SK-N-SH (cell line): ENCODE results near the gene NDUFS2. TPM values are rescaled to one million over a fixed set of nuclear protein-coding genes. Genes with fewer than 3 reads are reported as not detected.

Experiments used
- CTCF ChIA-PET: fragments of 300-600, 350-600 bp; formaldehyde crosslinking; extraction: SDS; loops from one replicate; lab custom pipeline; 2021; lab: Yijun Ruan, JAX
- POLR2A ChIA-PET: fragments of 350-600 bp; sonication (Branson Sonifier 250); formaldehyde crosslinking; extraction: SDS; loops from one replicate; lab custom pipeline; 2020; ENCODE audit warnings: antibody characterized with exemption, inconsistent platforms; lab: Yijun Ruan, JAX
- DNase-seq: peaks from one replicate; pipeline ENCODE4 v3.0.0; 2012
- H2AFZ ChIP-seq: fragments of 200-600 bp; sonication (generic); 2 replicates; pipeline ENCODE4 v1.8.1; 2016; ENCODE audit warnings: antibody characterized with exemption, mild to moderate bottlenecking, low read depth
- H3F3A ChIP-seq: fragments of 200-600 bp; sonication (generic); replicated peaks from 2 replicates; pipeline ENCODE3; 2016; ENCODE audit warnings: antibody characterized with exemption, mild to moderate bottlenecking; ENCODE audit not compliant: insufficient read depth
- H3K27ac ChIP-seq, 2 experiments: fragments of 200-500 bp in 1 of 2; fragments of 200-600 bp in 1 of 2; sonication (Bioruptor generic) in 1 of 2; sonication (generic), shearing (Covaris generic) in 1 of 2; 2 replicates each; pipeline versions ENCODE4 v1.5.1 to v1.6.1; 2014 to 2016; ENCODE audit warnings: low read depth in 2 of 2, inconsistent platforms in 1 of 2, low read length in 1 of 2, mild to moderate bottlenecking in 1 of 2, mixed read lengths in 1 of 2
- H3K27me3 ChIP-seq: fragments of 200-600 bp; sonication (generic), shearing (Covaris generic); 2 replicates; pipeline ENCODE4 v1.6.1; 2016; ENCODE audit warnings: mixed run types; ENCODE audit not compliant: insufficient read depth
- H3K36me3 ChIP-seq, 2 experiments: fragments of 200-500 bp in 1 of 2; fragments of 200-600 bp in 1 of 2; sonication (Bioruptor generic) in 1 of 2; sonication (generic) in 1 of 2; replicated peaks in 1 of 2; 2 replicates each; pipeline versions ENCODE3 to v1.5.1; 2014 to 2016; ENCODE audit warnings: low read length in 1 of 2, mild to moderate bottlenecking in 1 of 2; ENCODE audit not compliant: insufficient read depth in 2 of 2, control insufficient read depth in 1 of 2
- H3K4me1 ChIP-seq, 2 experiments: fragments of 200-500 bp in 1 of 2; fragments of 200-600 bp in 1 of 2; sonication (Bioruptor generic) in 1 of 2; sonication (generic), shearing (Covaris generic) in 1 of 2; 2 replicates each; pipeline versions ENCODE4 v1.5.1 to v1.6.1; 2014 to 2016; ENCODE audit warnings: low read depth in 1 of 2, low read length in 1 of 2, mixed run types in 1 of 2; ENCODE audit not compliant: insufficient read depth in 2 of 2, control insufficient read depth in 1 of 2
- H3K4me2 ChIP-seq: fragments of 200-600 bp; sonication (generic), shearing (Covaris generic); 2 replicates; pipeline ENCODE4 v1.6.1; 2017; ENCODE audit warnings: mixed run types
- H3K4me3 ChIP-seq, 2 experiments: fragments of 200-500 bp in 1 of 2; fragments of 200-600 bp in 1 of 2; sonication (Bioruptor generic) in 1 of 2; sonication (generic), shearing (Covaris generic) in 1 of 2; 2 replicates each; pipeline versions ENCODE4 v1.5.1 to v1.8.1; 2014 to 2016; ENCODE audit warnings: low read depth in 2 of 2, inconsistent platforms in 1 of 2, low read length in 1 of 2, mild to moderate bottlenecking in 1 of 2, mixed read lengths in 1 of 2, moderate library complexity in 1 of 2
- H3K79me2 ChIP-seq: fragments of 200-600 bp; sonication (generic); 2 replicates; pipeline ENCODE4 v1.8.1; 2017; ENCODE audit warnings: mild to moderate bottlenecking; ENCODE audit not compliant: insufficient read depth
- H3K9ac ChIP-seq: fragments of 200-600 bp; sonication (generic); 2 replicates; pipeline ENCODE4 v1.6.1; 2017; ENCODE audit warnings: mixed run types
- H3K9me2 ChIP-seq: fragments of 200-600 bp; sonication (generic); 2 replicates; pipeline ENCODE4 v1.6.1; 2017; ENCODE audit warnings: mixed run types
- H3K9me3 ChIP-seq: fragments of 200-600 bp; sonication (generic); 2 replicates; pipeline ENCODE4 v1.6.1; 2017; ENCODE audit warnings: mixed run types, mild to moderate bottlenecking, moderate library complexity
- H4K20me1 ChIP-seq: fragments of 200-600 bp; sonication (generic); 2 replicates; pipeline ENCODE4 v1.6.1; 2017; ENCODE audit warnings: mild to moderate bottlenecking, mixed run types; ENCODE audit not compliant: insufficient read depth
- CHD2 ChIP-seq: fragments of 150-350 bp; IDR thresholded peaks from 2 replicates; pipeline ENCODE4 v1.6.1; 2018; ENCODE audit warnings: low read length; ENCODE audit not compliant: partially characterized antibody
- CTCF ChIP-seq: fragments of 200-600 bp; sonication (generic); IDR thresholded peaks from 2 replicates; pipeline ENCODE4 v1.6.1; 2017; ENCODE audit warnings: antibody characterized with exemption, mild to moderate bottlenecking, moderate library complexity
- ELF1 ChIP-seq: IDR thresholded peaks from 2 replicates; pipeline ENCODE4 v1.4.0; 2012
- EP300 ChIP-seq, 2 experiments: IDR thresholded peaks; 2 replicates each; pipeline versions ENCODE4 v1.4.0 to v1.6.1; 2012; ENCODE audit warnings: borderline replicate concordance in 1 of 2, low read depth in 1 of 2, low read length in 1 of 2
- FOXM1 ChIP-seq: IDR thresholded peaks from 2 replicates; pipeline ENCODE4 v1.4.0; 2012; ENCODE audit warnings: low read depth, mild to moderate bottlenecking
- GABPA ChIP-seq: IDR thresholded peaks from 2 replicates; pipeline ENCODE4 v1.4.0; 2012; ENCODE audit warnings: low read depth, mild to moderate bottlenecking
- GATA2 ChIP-seq: sonication (generic); formaldehyde crosslinking; IDR thresholded peaks from 2 replicates; pipeline ENCODE4 v1.5.0; 2020; ENCODE audit warnings: mild to moderate bottlenecking, missing genetic modification reagents
- MAX ChIP-seq: IDR thresholded peaks from 2 replicates; pipeline ENCODE4 v1.4.0; 2012; ENCODE audit warnings: low read depth
- MXI1 ChIP-seq: IDR thresholded peaks from 2 replicates; pipeline ENCODE4 v1.6.1; 2012; ENCODE audit warnings: mild to moderate bottlenecking, low read depth, low read length, improper control_type of control experiment
- PBX3 ChIP-seq: IDR thresholded peaks from 2 replicates; pipeline ENCODE4; 2012
- RAD21 ChIP-seq: IDR thresholded peaks from 2 replicates; pipeline ENCODE4 v1.6.1; 2012; ENCODE audit warnings: mild to moderate bottlenecking, low read length
- RCOR1 ChIP-seq: fragments of 150-350 bp; IDR thresholded peaks from 2 replicates; pipeline ENCODE4 v1.6.1; 2017; ENCODE audit warnings: antibody characterized with exemption, low read length
- REST ChIP-seq: IDR thresholded peaks from 2 replicates; pipeline ENCODE4 v1.6.1; 2012; ENCODE audit warnings: mild to moderate bottlenecking, low read depth, low read length, moderate library complexity
- RFX5 ChIP-seq: IDR thresholded peaks from 2 replicates; pipeline ENCODE4 v1.6.1; 2012; ENCODE audit warnings: mild to moderate bottlenecking, improper control_type of control experiment, low read length
- RXRA ChIP-seq: IDR thresholded peaks from 2 replicates; pipeline ENCODE4 v1.4.0; 2012; ENCODE audit warnings: low read depth, mild to moderate bottlenecking, borderline replicate concordance
- SIN3A ChIP-seq: IDR thresholded peaks from 2 replicates; pipeline ENCODE4 v1.6.1; 2012; ENCODE audit warnings: low read depth, mild to moderate bottlenecking, low read length, moderate library complexity, borderline replicate concordance
- TAF1 ChIP-seq: IDR thresholded peaks from 2 replicates; pipeline ENCODE4 v1.6.1; 2012; ENCODE audit warnings: low read depth, mild to moderate bottlenecking, low read length, moderate library complexity, borderline replicate concordance
- TEAD4 ChIP-seq: IDR thresholded peaks from 2 replicates; pipeline ENCODE4 v1.4.0; 2012; ENCODE audit warnings: mild to moderate bottlenecking, borderline replicate concordance; ENCODE audit not compliant: insufficient read depth
- YY1 ChIP-seq: IDR thresholded peaks from 2 replicates; pipeline ENCODE4 v1.4.0; 2012; ENCODE audit warnings: low read depth, mild to moderate bottlenecking
- ZBTB33 ChIP-seq: IDR thresholded peaks from 2 replicates; pipeline ENCODE4 v1.4.0; 2012; ENCODE audit warnings: low read depth, borderline replicate concordance
- WGBS: methylation state at CpG from one replicate; pipeline ENCODE4 v1.1.6; 2017; ENCODE audit warnings: low lambda C conversion rate; 5-methylcytosine and 5-hydroxymethylcytosine counted together
- polyA plus RNA-seq, 3 experiments: library from polyadenylated mRNA; depleted of rRNA; stranded (reverse); fragments of >200 nt; gene quantifications; 2 replicates each; pipeline ENCODE4 v1.2.3, GENCODE V29; 2012

The NDUFS2 gene
- polyA plus RNA-seq, 1 of the 3 experiments (the other 2 are of a cell fraction), result 203 TPM

GRCh38 chr1:161201836-161202712, at the start of gene NDUFS2 (continued):
- TF ChIP-seq REST, result peak; percentile 69
- TF ChIP-seq MAX, result peak; percentile 28; the same call in 1 of the 2 replicates
- TF ChIP-seq YY1, result peak; percentile 100
- peak; percentile 8; the same call in 1 of the 2 replicates for TF ChIP-seq GATA2
- TF ChIP-seq ELF1, result peak; percentile 98
- TF ChIP-seq RXRA, result no peak
- TF ChIP-seq TEAD4, result no peak
- 0 out of 2 replicates have a peak, but pooled peaks have one; percentile 25 for TF ChIP-seq SIN3A
- peak; percentile 99 for TF ChIP-seq TAF1
- TF ChIP-seq RAD21, result no peak

- DNase-seq, result no peak
- Histone ChIP-seq H3F3A (no peaks in the 10 kb centered on the region), H3K4me1 (peaks cover 0 to 4% of the 10 kb centered on the region in 2 experiments; a peak in 3 of 4 replicates), H3K4me2 (peak overlapping the region; percentile 77; the same call in 1 of the 2 replicates), H2AFZ (peak overlapping the region; percentile 93), H3K9me2 (no peaks in the 10 kb centered on the region), H3K27ac (peak overlapping the region; percentile 97), H3K79me2 (peaks cover 16% of the 10 kb centered on the region), H3K4me3 (peak overlapping the region; percentile 61 to 98), H4K20me1 (no peaks in the 10 kb centered on the region), H3K9ac (peak overlapping the region; percentile 97; the same call in 1 of the 2 replicates), H3K27me3 (no peaks in the 10 kb centered on the region), H3K9me3 (no peaks in the 10 kb centered on the region), H3K36me3 (peaks cover 4 to 14% of the 10 kb centered on the region in 2 experiments)
- ChIA-PET CTCF (interaction anchor here (0.8 to 1.6 kb wide), 4 partner anchors 10 to 81 kb away, joined by 3 to 5 read pairs (median 4); no protein-coding TSS in a partner anchor), POLR2A (interaction anchor here (0.6 to 1.3 kb wide), 5 partner anchors 13 to 108 kb away, joined by 3 to 12 read pairs (median 3); partner anchors contain the start of genes DEDD, KLHDC9, PPOX and USF1)
- WGBS, result 27% methylated on average over 9 of the region's 9 CpGs
- TF ChIP-seq ZBTB33, result no peak
- no peak for TF ChIP-seq MXI1
- no peak for TF ChIP-seq MAX
- no peak for TF ChIP-seq CTCF
- no peak for TF ChIP-seq SIN3A
- TF ChIP-seq FOXM1, result no peak
- no peak for TF ChIP-seq CHD2
- TF ChIP-seq ELF1, result no peak
- TF ChIP-seq GABPA, result no peak
- TF ChIP-seq PBX3, result no peak
- no peak for TF ChIP-seq RFX5
- no peak for TF ChIP-seq RCOR1
- TF ChIP-seq GATA2, result no peak
- no peak for TF ChIP-seq EP300 (IDR thresholded peaks at IDR 0.05; ENCODE audit: borderline replicate concordance in 1 of 2, low read depth in 1 of 2, low read length in 1 of 2)
- TF ChIP-seq YY1, result no peak
Observed at GRCh38 chr1:161153176-161153575, 49.0 kb upstream of the NDUFS2 start.
